GM23248 (cell line): ENCODE results near the gene VDAC1. TPM values are rescaled to one million over a fixed set of nuclear protein-coding genes. Genes with fewer than 3 reads are reported as not detected.

Experiments
- DNase-seq: peaks from one replicate; pipeline ENCODE4 v3.0.0-alpha.2; 2015
- H2AFZ ChIP-seq: fragments of 200-600 bp; sonication (generic); 2 replicates; pipeline ENCODE4 v1.6.1; 2016; ENCODE audit warnings: antibody characterized with exemption
- H3F3A ChIP-seq: fragments of 200-600 bp; sonication (generic); 2 replicates; pipeline ENCODE4 v1.6.1; 2016; ENCODE audit warnings: mild to moderate bottlenecking, antibody characterized with exemption, mixed run types; ENCODE audit not compliant: insufficient read depth
- H3K27ac ChIP-seq: fragments of 200-600 bp; sonication (generic); 2 replicates; pipeline ENCODE4 v1.5.1; 2016; ENCODE audit warnings: mild to moderate bottlenecking
- H3K27me3 ChIP-seq: fragments of 200-600 bp; sonication (generic); replicated peaks from 2 replicates; pipeline ENCODE4 v1.6.1; 2016; ENCODE audit warnings: mild to moderate bottlenecking; ENCODE audit not compliant: insufficient read depth
- H3K36me3 ChIP-seq: fragments of 200-600 bp; sonication (generic); 2 replicates; pipeline ENCODE4 v1.6.1; 2016; ENCODE audit warnings: low read depth, mild to moderate bottlenecking
- H3K4me1 ChIP-seq: fragments of 200-600 bp; sonication (generic); 2 replicates; pipeline ENCODE4 v1.6.1; 2016; ENCODE audit warnings: mild to moderate bottlenecking; ENCODE audit not compliant: insufficient read depth
- H3K4me2 ChIP-seq: fragments of 200-600 bp; sonication (generic); one replicate; pipeline ENCODE4 v1.6.1; 2016; ENCODE audit warnings: mild to moderate bottlenecking; ENCODE audit not compliant: unreplicated experiment
- H3K4me3 ChIP-seq: fragments of 200-600 bp; sonication (generic); 2 replicates; pipeline ENCODE4 v1.5.1; 2016; ENCODE audit warnings: mild to moderate bottlenecking
- H3K79me2 ChIP-seq: fragments of 200-600 bp; sonication (generic); 2 replicates; pipeline ENCODE4 v1.6.1; 2016; ENCODE audit warnings: mild to moderate bottlenecking; ENCODE audit not compliant: insufficient read depth
- H3K9ac ChIP-seq: fragments of 200-600 bp; sonication (generic); 2 replicates; pipeline ENCODE4 v1.6.1; 2016; ENCODE audit warnings: mild to moderate bottlenecking
- H3K9me2 ChIP-seq: fragments of 200-600 bp; sonication (generic); 2 replicates; pipeline ENCODE4 v1.6.1; 2016; ENCODE audit warnings: mixed run types, mild to moderate bottlenecking, moderate library complexity; ENCODE audit not compliant: insufficient read depth
- H3K9me3 ChIP-seq: fragments of 200-600 bp; sonication (generic); one replicate; pipeline ENCODE4 v1.6.1; 2017; ENCODE audit warnings: low read depth
- H4K20me1 ChIP-seq: fragments of 200-600 bp; sonication (generic); 2 replicates; pipeline ENCODE4 v1.6.0; 2016; ENCODE audit not compliant: insufficient read depth
- EZH2 ChIP-seq: fragments of 200-600 bp; sonication (generic); IDR thresholded peaks from 2 replicates; pipeline ENCODE4 v1.6.1; 2018; ENCODE audit warnings: antibody characterized with exemption, mild to moderate bottlenecking; ENCODE audit not compliant: insufficient read depth, poor library complexity, severe bottlenecking
- EZH2phosphoT487 ChIP-seq: fragments of 200-600 bp; sonication (generic); IDR thresholded peaks from 2 replicates; pipeline ENCODE4 v1.6.1; 2018; ENCODE audit warnings: antibody characterized with exemption, moderate library complexity, mild to moderate bottlenecking, low read depth; ENCODE audit not compliant: insufficient read depth
- WGBS, 2 experiments: methylation state at CpG; one replicate each; pipeline ENCODE4 v1.1.6; 2015 to 2017; ENCODE audit warnings: low lambda C conversion rate in 2 of 2, low coverage in 1 of 2; ENCODE audit errors: missing lambda C conversion rate in 2 of 2; 5-methylcytosine and 5-hydroxymethylcytosine counted together
- in situ Hi-C: fragments of 300-500 bp; cut with MboI; formaldehyde crosslinking; loops from 2 replicates; pipeline ENCODE4 v1.15.0; 2020
- polyA plus RNA-seq: library from polyadenylated mRNA; unstranded; fragments of >200 nt; fragmentation: Nextera tagmentation; extraction: Ambion mirVana; gene quantifications from 2 replicates; pipeline ENCODE4 v1.2.1, GENCODE V29; 2016
- total RNA-seq: library from RNA; depleted of rRNA; stranded (reverse); fragments of >200 nt; shearing (Covaris generic); gene quantifications from 2 replicates; pipeline ENCODE4 v1.2.3, GENCODE V29; 2014

Gene VDAC1
- total and polyA plus RNA-seq, 2 experiments from 2014 or later = 318 to 329 TPM

GRCh38 chr5:133952729-133953567 lies 51.8 kb downstream of the VDAC1 start:
- H3F3A ChIP-seq = peaks cover 35% of the 10 kb centered on the region
- 0 out of 2 replicates have a peak overlapping the region, but pooled peaks have one; percentile 10 for H3K9ac ChIP-seq
- peak overlapping the region; percentile 67 for H3K27ac ChIP-seq
- 40 to 43% methylated on average over 10 of the region's 10 CpGs for WGBS, 2 experiments
- peak overlapping the region; percentile 53; the same call in 1 of the 2 replicates for H2AFZ ChIP-seq
- no peaks in the 10 kb centered on the region for H3K27me3 ChIP-seq
- peaks cover 13% of the 10 kb centered on the region for H3K4me1 ChIP-seq
- in situ Hi-C loops = no loop called here
- peaks cover 11% of the 10 kb centered on the region for H3K36me3 ChIP-seq
- DNase-seq = peak; percentile 96
- H4K20me1 ChIP-seq = no peaks in the 10 kb centered on the region
- no peak overlapping the region for H3K4me3 ChIP-seq
- TF ChIP-seq EZH2 (no peak), EZH2phosphoT487 (no peak)
- peaks cover 15% of the 10 kb centered on the region for H3K79me2 ChIP-seq
- no peaks in the 10 kb centered on the region for H3K9me2 ChIP-seq
- no peaks in the 10 kb centered on the region for H3K9me3 ChIP-seq
- peak overlapping the region; percentile 37 for H3K4me2 ChIP-seq

GRCh38 chr5:133950821-133951612 lies 53.8 kb downstream of the VDAC1 start:
- peaks cover 29% of the 10 kb centered on the region for H3F3A ChIP-seq
- peak; percentile 10 for DNase-seq
- H3K4me1 ChIP-seq = peaks cover 13% of the 10 kb centered on the region
- TF ChIP-seq EZH2 (no peak), EZH2phosphoT487 (no peak)
- in situ Hi-C loops = no loop called here
- no peaks in the 10 kb centered on the region for H4K20me1 ChIP-seq
- peaks cover 2% of the 10 kb centered on the region; the same call in 1 of the 2 replicates for H3K36me3 ChIP-seq
- H2AFZ ChIP-seq = no peak overlapping the region
- 95 to 96% methylated on average over 7 of the region's 7 CpGs for WGBS, 2 experiments
- H3K9me2 ChIP-seq = no peaks in the 10 kb centered on the region
- no peak overlapping the region for H3K4me3 ChIP-seq
- no peaks in the 10 kb centered on the region for H3K9me3 ChIP-seq
- no peaks in the 10 kb centered on the region for H3K79me2 ChIP-seq
- H3K27me3 ChIP-seq = no peaks in the 10 kb centered on the region
- H3K4me2 ChIP-seq = no peak overlapping the region
- no peak overlapping the region for H3K9ac ChIP-seq
- no peak overlapping the region for H3K27ac ChIP-seq

- Histone ChIP-seq H3K9me3 (no peaks in the 10 kb centered on the region), H3K27me3 (no peaks in the 10 kb centered on the region), H3K9ac (no peak overlapping the region), H3F3A (peaks cover 18% of the 10 kb centered on the region), H3K9me2 (no peaks in the 10 kb centered on the region), H3K4me3 (no peak overlapping the region), H3K4me1 (peaks cover 13% of the 10 kb centered on the region), H3K4me2 (no peak overlapping the region), H2AFZ (no peak overlapping the region), H3K36me3 (no peaks in the 10 kb centered on the region), H4K20me1 (no peaks in the 10 kb centered on the region), H3K79me2 (no peaks in the 10 kb centered on the region), H3K27ac (no peak overlapping the region)
- in situ Hi-C loops = loop anchor here (25.0 kb wide), 1 partner anchor 836 kb away; no protein-coding TSS in a partner anchor
- TF ChIP-seq EZH2phosphoT487 (no peak), EZH2 (no peak)
- DNase-seq = no peak
These were observed 56.1 kb downstream of the VDAC1 start for GRCh38 chr5:133948721-133949120.

GRCh38 chr5:133947431-133947841 lies 57.3 kb downstream of the VDAC1 start:
- no peaks in the 10 kb centered on the region for H3K9me3 ChIP-seq
- in situ Hi-C loops = loop anchor here (25.0 kb wide), 1 partner anchor 835 kb away; no protein-coding TSS in a partner anchor
- no peak overlapping the region for H3K4me2 ChIP-seq
- no peak overlapping the region for H3K4me3 ChIP-seq
- H3K9me2 ChIP-seq = no peaks in the 10 kb centered on the region
- peaks cover 7% of the 10 kb centered on the region for H3F3A ChIP-seq
- no peak overlapping the region for H3K27ac ChIP-seq
- WGBS, 2 experiments = 63 to 72% methylated on average over 5 of the region's 5 CpGs
- H3K36me3 ChIP-seq = no peaks in the 10 kb centered on the region
- TF ChIP-seq EZH2phosphoT487 (no peak), EZH2 (no peak)
- H2AFZ ChIP-seq = no peak overlapping the region
- H3K27me3 ChIP-seq = no peaks in the 10 kb centered on the region
- DNase-seq = no peak
- H3K79me2 ChIP-seq = no peaks in the 10 kb centered on the region
- H3K9ac ChIP-seq = no peak overlapping the region
- peaks cover 3% of the 10 kb centered on the region for H3K4me1 ChIP-seq
- H4K20me1 ChIP-seq = no peaks in the 10 kb centered on the region
